Measurements from ENCODE around the gene AAGAB.

Gene AAGAB

DNA sequence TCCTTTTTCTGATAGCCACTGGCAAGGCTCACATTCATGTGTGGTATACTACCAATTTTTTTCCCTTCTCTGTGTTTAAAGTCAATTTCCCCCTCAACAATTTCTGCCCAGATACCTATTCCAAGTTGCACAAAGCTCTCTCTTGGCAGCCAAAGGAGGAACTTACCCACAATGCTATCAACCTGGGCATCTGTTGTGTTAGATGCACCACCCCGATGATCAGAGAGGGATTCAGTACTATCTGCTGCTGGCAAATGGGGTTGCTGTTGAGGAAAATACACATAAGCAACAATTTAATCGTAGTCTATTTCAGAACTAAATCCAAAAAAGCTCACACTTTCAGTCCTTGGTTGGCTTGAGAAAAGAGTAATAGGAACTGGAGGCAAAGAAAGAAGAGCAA lies 46.1 kb downstream of the AAGAB start:
- DNase-seq (ENCODE audit: low read depth in 2 of 2) = no peak

DNA sequence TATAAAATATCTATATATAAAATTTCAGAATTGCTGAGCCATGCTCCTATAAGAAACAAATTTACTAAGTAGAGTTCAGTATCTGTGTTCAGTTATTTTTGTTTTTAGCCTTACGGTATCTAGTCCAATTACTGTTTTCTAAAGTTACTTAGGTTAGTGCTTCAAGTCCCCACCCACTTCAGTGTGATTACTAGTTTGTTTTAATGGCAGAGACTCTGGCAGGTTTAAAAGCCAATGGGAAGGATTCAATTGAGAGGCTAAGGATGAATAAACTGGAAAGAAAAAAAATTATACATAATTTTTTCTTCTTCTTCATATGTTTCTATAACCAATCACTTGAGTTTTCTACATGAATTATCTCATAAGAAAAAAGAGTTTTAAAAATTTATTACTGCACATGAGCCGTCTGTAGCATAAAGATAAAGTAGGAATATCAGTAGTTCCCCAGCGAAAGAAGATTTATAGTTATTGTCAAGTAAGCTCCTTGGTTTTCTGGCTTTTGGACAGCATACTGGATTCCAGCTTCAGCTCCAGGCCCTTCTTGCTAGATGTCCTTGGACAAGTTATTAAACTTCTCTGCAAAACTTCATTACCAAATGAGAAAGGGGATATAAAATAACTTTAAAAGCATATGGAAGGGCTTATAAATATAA lies 46.8 kb downstream of the AAGAB start:
- DNase-seq (ENCODE audit: low read depth in 2 of 2) = no peak

DNA sequence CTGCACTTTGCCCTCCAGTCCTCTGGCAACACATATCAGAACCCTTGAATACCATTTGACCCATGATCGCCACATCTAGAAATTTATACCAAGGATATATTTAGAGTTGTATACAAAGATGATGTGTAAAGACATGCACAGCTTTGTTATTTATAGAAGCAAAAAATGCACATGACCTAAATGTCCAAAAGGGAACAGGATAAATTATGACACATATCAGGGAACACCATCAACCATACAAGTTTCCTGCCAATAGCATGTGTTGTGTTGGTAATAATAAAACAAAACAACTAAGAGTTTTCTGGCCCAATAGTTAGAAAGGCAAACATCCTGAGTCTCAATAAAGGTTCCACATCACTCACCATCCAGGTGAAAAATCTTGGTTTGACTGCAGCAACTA lies 51.5 kb downstream of the AAGAB start:
- no peak for DNase-seq (ENCODE audit: low read depth in 2 of 2)

DNA sequence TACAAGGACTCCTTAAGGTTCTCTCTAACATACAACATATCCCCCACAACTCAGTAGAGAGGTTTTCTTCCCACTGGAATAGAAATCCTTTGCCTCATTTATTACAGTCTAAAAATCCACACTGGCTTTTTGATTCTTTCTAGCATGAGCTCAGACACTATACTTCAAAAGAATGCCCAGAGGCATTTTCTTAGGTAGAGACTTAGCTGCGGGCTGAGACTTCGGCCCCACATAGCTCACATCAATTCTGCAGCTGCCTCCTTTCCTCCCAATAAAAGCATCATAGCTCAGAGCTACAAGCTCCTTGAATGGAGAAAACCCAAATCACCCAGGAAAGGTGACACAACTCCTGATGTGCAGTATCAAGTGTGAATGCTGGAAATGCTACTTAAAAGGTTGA lies 52.4 kb downstream of the AAGAB start:
- DNase-seq (ENCODE audit: low read depth in 2 of 2) = no peak

DNA sequence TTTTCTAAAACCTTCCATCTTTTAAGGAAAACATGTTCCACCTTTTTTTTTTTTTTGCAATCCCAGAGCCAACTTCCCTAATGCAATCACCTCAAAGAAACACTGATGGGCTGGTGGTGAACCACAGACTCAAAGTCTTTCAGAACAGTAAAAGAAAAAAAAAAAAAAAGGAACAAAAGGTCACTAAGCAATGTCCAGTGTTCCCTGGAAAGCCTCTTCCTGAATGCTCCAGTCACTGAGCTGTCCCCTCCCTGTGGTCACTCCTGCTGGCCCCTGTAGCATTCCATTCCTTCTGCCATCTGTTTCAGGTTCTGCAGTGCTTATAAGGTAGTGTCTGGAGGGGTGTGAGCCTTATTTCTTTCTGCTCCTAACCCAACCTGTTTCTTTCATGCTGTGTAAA lies 53.3 kb downstream of the AAGAB start:
- no peak for DNase-seq (ENCODE audit: low read depth in 2 of 2)

DNA sequence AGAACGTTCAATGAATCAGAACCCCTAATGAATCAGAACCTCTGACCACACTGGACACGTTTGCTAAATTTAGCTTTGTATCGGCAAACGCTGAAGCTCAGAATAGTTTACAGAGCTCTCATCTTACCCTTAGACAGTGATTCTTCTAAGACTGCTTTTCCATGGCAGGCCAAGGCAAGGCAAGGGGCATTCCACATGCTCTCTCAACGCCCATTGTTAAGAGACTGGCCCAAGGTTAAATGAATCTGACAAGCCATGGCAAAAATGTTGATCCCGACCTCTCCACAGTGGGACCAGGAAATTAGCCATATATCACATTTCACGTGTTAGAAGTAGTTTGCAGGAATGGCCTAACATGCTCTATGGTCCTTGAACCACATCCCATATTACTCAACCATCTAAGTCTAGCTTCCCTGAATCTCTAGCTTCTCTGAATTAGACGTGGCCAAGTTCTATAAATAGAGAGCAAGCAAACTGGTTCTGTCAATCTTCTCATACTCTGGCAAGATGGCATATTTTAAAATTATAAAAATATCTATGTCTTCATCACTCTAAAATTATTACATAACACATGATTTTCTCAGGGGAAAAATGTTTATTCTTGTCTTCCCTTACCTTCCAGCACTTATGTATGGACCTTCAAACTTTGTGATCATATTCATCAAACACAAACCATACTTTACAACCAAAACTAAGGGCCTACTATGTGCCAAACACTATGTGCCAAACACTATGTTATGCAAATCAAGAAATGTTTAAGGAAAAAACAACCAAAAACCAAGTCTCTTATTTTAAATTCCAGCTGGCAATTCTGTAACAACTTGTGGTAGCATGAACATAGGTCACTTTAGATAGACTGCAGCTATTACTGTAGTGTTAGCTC lies 54.3 kb downstream of the AAGAB start:
- DNase-seq (ENCODE audit: low read depth in 2 of 2) = no peak

DNA sequence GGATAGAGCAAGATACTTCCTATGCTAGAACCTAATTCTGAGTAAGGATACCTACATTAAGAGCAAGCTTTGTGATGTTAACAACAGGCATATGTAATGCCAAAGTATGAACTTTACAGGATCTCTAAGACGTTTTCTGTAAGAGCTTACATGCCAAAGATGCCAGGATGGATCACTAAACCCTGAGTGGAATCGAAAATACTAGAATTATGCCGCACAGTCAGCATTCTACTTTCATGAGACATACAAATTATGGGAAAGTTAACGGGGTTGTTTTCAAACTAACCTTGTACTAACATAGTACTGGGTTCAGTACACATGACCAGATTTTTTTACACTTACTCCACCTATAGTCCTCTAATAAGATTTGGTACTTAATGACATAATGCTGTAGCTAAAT lies 55.1 kb downstream of the AAGAB start:
- DNase-seq (ENCODE audit: low read depth in 2 of 2) = no peak

DNA sequence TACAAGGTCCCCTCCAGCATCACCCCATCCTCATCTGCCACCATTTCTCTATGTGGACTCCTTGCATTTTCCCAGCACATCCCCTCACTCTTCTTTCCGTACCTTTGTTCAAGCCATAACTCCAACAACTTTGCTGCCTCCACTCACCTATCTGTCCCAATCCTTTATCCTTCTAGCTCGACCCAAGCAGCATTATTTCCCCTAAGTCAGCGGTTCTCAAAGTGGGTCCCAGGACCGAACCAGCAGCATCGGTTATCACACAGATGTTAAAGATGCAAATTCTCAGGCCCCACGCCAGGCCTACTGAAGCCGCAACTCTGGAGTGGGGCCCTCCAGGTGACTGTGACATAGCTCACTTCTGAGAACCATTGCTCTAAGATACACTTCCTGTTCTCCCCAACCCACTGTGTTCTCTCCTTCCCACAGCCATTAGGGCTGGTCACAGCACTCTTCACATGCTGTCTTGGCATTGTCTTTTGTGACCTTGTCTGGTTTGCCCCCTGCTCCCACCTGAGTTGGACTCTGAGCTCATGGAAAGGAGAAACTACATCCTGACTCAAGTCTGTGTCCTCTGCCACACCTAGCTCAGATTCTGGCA lies 56.2 kb downstream of the AAGAB start:
- no peak for DNase-seq (ENCODE audit: low read depth in 2 of 2)

DNA sequence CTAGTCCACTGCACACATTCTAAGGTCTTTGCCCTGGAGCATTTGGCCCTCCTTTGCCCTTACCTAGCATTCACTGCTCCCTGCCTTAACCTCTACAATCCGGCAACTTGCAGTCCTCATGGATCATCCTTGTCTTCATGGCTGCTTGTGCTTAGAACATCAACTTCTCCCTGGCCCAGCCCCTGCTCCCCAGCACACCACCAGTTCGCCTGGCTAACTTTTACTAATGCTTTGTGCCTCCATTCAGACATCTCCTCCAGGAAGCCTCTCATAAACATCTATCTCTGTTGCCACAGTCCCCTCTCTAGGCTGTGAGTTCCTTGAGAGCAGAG lies 57.1 kb downstream of the AAGAB start:
- DNase-seq (ENCODE audit: low read depth in 2 of 2) = no peak

DNA sequence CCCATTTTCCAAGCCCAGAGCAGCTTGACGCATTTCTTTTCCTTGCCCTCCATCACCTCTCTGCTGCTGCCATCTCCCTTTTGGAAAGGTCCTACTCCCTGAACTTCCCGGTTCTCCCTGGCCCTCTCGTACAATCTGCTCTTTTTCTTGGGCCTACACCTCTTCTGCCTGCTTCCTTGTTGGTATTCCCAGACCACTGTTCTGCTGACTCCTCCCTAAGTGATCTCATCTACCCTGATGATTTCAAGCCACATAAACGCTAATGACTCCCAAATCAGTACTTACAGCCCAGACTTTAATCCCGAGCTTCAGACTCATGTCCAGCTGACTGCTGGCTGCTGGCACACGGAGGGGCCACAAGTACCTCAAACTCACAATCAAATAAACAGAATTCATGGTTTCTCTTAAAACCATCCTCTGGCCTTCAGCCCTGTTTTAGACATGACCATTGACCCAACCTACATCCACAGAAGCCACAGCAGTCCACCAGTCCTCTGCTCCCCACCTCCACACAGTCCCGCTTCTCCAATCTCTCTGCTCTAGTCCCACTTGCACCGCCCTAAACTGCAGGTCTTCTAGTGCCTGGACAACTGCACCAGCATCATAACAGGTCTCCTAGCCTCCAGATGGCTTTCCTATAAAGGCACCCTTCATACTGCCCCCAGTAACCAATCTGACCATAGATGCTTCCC lies 57.6 kb downstream of the AAGAB start:
- no peak for DNase-seq (ENCODE audit: low read depth in 2 of 2)

DNA sequence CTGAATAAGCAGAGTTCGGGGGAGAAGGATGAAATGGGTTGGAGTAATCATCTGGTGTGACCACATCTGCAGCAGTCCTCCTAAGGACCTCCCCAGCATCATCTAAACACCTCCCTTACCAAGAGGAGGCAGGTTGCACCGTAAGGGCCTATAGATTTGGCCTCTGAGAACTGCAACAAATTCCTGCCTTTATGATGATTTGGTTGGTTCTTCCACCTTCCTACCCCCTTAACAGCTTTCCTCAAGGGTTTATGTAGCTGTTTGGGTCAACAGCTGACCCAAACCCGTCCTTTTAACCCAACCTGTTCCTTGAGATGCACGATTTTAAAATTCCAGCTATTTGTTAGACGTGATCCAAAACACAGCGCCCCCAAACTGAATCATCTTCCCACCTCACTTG lies 58.2 kb downstream of the AAGAB start:
- no peak for DNase-seq (ENCODE audit: low read depth in 2 of 2)

DNA sequence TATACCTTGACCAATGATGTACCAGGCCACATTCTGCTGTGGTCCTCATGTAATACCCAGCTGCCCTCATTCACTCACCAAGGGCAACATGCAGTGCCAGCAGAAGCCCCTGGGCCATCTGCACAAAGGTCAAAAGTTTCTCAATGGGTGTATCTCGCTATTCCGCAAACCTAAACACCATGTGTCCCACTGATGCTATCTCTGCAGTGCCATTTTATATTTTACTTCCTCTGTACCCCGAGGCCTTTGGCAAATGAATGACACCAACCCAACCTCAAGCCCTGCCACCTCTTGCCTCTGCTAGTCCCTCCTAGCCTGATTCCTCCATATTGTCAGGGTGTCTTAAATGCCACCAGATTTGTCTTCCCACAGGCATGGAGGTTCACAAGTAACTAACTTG lies 59.2 kb downstream of the AAGAB start:
- DNase-seq (ENCODE audit: low read depth in 2 of 2) = no peak

DNA sequence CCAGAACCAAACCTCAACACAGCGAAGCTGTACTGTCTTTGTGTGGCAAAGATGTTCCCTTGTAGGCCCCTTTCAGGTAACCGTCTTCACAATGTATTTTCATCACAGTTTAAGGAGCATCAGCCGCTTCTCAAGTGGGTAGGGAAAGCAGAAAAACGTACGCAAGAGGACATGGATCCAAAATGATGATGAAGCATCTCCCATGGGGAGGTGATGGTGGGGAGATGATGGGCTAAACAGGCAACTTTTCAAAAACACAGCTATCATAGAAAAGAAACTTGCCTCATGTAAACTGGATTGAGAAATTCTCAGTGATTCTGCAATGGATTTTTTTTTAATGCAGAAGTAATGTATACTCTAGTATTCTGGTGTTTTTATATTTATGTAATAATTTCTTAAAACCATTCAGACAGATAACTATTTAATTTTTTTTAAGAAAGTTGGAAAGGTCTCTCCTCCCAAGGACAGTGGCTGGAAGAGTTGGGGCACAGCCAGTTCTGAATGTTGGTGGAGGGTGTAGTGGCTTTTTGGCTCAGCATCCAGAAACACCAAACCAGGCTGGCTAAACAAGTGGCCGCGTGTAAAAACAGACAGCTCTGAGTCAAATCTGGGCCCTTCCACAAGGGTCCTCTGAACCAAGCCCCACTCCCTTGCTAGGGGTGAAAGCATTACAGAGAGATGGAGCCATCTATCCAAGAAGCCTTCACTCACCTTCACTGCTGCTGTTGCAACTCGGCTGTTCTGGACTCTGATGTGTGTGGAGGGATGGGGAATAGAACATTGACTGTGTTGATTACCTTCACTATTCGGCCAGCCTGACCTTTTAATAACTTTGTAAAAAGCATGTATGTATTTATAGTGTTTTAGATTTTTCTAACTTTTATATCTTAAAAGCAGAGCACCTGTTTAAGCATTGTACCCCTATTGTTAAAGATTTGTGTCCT lies 60.0 kb downstream of the AAGAB start:
- no peak for DNase-seq (ENCODE audit: low read depth in 2 of 2)

DNA sequence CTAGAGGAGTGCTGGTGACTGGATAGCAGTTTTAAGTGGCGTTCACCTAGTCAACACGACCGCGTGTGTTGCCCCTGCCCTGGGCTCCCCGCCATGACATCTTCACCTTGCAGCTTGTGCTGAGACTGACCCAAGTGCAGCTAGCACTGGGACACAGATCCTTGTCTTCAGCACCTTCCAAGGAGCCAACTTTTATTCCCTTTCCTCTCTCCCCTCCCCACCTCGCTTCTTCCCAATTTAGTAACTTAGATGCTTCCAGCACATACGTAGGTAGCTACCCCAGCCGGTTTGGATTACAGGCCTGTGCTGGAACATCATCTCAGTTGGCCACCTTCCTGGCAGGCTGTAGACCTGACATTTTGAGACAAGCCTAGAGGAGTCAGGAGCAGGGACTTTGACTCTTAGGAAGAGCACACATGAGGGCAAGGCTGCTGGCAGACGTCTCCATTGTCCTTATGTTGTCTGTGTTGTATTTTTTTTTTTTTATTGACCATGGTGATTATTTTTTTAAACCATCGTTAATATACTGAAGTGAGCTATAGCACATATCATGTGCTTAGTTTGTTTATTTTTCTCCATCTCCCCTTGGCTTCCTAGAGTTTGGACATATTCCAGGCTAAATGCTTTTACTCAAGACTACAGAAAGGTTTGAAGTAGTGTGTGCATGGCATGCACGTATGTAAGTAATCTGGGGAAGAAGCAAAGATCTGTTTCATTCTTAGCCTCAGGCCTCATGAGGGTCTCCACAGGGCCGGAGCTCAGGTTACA lies 61.1 kb downstream of the AAGAB start:
- no peak for DNase-seq (ENCODE audit: low read depth in 2 of 2)

DNA sequence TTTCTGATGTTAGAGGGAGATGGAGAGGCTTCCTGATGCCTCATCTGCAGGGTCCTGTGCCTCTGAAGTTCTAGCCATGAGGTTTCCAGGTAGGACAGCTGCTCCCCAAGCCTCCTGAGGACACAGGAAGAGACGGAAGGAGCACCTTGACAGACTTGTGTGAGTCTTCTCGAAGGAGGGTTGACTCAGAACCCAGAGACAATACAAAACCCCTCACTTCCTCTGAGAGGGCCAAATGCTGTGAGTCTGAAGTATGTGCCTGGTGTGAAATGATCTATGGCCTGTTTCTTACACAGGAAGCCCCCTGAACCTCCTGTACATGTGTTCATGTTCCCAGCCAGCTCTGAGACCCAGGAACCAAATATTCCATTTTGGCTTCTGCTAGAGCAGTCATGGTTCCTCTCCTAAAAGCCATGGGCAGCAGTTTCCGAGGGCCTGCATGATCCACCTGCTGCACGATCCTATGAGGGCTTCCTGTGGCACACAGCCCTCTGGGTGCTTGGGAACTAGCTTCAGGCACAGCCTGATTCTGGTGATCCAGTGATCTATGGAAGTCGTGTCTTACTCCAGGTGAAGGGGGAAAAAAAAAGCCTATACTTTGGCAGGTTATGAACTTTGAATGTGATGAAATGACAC lies 62.2 kb downstream of the AAGAB start:
- DNase-seq (ENCODE audit: low read depth in 2 of 2) = no peak

DNA sequence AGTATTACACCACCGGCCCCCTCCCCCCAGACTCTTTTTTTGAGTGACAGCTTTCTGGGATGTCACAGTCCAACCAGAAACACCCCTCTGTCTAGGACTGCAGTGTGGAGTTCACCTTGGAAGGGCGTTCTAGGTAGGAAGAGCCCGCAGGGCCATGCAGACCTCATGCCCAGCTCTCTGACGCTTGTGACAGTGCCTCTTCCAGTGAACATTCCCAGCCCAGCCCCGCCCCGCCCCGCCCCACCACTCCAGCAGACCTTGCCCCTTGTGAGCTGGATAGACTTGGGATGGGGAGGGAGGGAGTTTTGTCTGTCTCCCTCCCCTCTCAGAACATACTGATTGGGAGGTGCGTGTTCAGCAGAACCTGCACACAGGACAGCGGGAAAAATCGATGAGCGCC lies 63.6 kb downstream of the AAGAB start:
- no peak for DNase-seq (ENCODE audit: low read depth in 2 of 2)

DNA sequence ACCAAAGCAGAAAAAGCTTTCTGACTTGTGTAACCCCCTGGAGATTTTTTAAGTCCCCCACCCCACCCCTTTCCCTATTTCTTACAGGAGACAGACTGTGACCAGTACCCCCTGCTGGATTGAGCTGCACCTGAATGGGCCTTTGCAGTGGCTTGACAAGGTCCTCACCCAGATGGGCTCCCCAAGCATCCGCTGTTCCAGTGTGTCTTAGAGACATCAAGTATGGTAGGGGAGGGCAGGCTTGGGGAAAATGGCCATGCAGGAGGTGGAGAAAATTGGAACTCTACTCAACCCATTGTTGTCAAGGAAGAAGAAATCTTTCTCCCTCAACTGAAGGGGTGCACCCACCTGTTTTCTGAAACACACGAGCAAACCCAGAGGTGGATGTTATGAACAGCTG lies 64.1 kb downstream of the AAGAB start:
- no peak for DNase-seq (ENCODE audit: low read depth in 2 of 2)

DNA sequence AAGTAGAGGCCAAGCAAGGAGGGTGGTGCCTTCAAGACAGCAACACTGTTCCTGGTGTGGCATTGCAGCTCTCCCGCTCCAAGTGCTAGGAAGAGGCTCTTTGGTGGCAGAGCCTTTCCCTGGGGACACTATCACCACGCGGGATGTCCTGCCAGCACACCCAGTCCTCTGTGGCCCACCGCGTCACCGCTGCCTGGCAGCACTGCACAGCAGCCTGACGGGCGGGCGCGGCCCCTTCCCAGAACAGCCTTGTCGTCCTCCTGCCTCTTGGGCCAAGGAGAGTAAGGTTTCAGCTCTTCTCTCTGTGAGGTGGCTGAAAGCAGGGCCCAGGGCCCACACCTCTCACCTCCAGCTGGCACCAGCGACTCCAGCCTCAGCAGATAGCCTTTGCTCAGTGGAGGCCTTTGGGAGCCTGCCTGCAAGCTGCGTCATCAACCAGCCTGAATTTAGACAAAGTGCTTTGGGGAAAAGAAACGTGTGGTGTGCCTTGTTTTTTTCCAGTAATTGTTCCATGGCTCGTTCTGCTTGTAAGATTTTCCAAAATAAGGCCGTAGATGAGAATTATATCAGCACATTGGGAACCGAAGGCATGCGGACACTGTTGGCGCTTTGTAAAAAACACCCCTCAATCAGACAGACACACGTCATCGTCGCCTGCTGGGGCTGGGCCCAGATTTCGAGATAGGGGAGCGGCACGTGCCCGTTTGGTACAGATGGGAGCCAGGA lies 65.0 kb downstream of the AAGAB start:
- DNase-seq (ENCODE audit: low read depth in 2 of 2) = no peak

DNA sequence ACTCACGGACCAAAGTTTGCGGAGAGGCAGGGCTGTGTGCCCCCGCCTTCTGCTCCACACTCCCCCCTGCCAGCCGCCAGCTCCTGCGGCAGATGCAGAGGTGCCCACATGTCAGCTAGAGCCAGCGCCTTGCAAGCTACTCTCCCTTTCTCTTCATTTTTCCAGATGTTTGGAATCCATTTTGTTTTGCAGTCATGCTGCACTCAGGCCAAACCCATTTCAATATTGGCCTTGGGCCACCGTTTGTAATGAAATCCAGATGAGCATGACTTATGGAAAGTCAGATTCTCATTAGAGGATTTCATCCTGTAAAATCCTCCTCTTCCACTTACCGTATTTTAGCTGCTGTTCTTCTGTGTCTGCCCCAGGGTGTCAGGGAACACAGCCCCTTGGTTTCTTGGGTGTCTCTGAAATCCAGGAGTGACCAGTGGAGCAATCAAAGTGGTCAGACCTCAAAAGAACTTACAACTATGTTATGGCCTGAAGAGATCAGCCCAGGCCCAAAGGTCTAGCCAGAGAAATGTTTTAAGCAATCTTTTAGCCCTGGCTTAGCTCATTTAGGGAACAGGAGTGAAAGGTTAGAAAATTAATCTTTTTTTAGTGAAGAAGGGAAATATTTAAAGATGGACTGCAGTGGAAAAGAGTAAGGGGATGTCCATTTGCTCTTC lies 65.8 kb downstream of the AAGAB start:
- no peak for DNase-seq (ENCODE audit: low read depth in 2 of 2)
